Ureter (tissue), 1 donor: Measurements from ENCODE around the gene INPP5K. TPM values are rescaled to one million over a fixed set of nuclear protein-coding genes. Genes with fewer than 3 reads are reported as not detected.
"Not testable (repeated sequence)": the region's sequence is repeated elsewhere in the genome, so short reads cannot be mapped to it uniquely, and the experiment has no call there.

ENCODE experiments used
- DNase-seq: peaks from one replicate; pipeline ENCODE4 v3.0.0-alpha.2; 2020; ENCODE audit warnings: low spot score
- total RNA-seq: library from RNA; stranded (reverse); gene quantifications from one replicate; pipeline ENCODE4 v1.2.4, GENCODE V29; 2023
- donor health status: DM: yes; HTN: yes; CAD: no.

Gene INPP5K
- 50.7 TPM for total RNA-seq

DNA sequence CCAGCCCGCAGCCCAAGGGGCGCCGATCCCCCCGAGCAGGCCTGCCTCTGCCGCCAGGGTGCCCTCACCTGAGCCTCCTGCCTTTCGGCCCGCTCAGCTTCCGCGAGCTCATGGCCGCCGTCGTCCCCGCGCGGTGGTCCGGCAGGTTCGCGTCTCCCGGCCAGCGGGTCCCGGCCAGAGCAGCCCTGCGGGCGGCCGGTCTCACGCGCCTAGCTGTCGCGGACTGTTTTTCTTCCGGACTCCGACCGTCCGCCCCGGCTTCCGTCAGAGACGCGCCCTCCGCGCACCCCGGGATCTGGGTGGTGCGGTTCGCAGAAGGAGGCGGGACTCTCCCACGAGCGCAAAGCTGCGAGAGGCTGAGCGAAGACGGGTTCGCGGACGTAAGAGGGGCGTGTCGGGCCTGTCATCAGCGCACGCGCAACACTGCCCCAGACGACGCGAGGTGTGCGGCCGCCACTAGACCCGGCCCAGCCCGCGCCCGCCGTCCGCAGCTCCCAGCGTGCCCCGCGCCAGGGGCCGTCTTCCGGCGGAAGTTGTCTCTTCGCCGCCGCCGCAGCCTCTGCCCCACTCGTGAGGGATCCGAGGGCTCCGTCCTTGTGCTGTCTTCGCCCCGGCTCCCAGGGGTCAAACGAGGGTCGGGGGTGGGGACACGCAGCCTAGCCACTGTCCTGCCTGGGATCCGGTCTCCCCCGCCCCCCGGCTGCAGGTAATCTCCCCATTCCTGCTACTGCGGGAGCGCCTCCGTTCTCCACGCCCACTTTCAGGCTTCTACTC, at the start of gene INPP5K:
INPP5K (minus strand) TSS at position 225 of the 774 bp plus-strand sequence; CDS start at position 112, 113 bp downstream.
- DNase-seq, result peak; percentile 98

DNA sequence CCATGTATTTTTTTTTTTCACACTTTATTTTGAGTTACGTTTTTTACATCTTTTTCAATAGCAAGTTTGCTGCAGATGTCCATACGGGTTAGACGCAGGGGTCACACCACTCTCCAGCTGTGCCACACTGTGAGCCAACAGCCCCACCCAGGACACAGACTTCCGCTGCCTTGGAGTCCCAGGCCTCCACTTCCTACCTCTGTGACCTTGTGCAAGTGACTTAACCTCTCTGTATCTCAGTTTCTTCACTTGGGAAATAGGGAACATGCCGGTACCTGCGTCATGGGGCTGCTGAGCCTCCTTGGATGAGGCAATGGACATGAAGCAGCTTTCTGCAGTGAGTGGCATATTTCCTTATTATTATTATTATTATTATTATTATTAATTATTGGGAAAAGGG, 49.5 kb upstream of the INPP5K start:
- DNase-seq, result no peak

DNA sequence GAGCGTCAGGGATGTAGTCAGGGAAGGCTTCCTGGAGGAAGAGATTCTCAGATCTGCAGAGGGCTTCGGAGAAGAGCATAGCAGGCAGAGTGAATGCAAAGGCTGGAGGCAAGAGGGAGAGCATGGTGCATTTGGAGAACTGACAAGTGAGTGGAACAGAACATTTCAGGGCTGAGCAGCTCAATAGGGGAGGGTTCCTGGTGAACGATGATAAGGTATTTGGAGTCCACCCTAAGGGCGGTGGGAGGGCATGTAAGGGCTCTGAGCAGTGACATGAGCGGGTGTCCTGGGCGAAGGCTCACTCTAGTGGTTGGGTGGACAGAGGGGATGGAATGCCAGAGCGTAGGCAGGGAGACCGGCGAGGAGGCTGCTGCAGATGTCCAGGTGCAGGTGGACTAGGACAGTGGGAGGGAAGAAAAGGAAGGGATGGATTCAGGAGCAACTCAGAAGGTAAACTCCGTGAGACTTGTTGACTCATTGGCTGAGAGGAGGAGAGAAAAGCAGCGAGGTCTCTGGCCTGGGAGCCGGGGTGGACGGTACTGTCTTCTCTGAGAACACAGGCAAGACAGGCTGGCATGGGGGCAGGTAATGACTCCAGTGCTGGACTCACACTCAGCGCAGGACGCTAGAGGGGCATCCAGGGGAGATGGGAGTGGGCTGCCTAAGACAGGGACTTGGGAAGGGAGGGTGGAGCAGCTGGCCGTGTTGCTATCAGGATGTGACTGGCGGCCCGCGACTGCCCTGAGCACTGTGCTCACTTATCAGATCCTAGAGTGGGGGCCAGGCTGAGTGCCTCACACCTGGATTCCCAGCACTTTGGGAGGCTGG, 47.6 kb upstream of the INPP5K start:
- no peak for DNase-seq

DNA sequence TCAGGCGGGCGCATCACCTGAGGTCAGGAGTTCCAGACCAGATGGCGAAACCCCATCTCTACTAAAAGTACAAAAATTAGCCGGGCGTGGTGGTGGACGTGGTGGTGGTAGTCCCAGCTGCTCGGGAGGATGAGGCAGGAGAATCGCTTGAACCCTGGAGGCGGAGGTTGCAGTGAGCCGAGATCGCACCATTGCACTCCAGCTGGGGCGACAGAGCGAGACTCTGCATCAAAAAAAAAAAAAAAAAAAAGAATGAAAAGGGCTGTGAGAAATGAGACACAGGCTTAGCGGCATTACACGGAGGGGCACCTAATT, 47.0 kb upstream of the INPP5K start:
- DNase-seq, result not testable (repeated sequence)

DNA sequence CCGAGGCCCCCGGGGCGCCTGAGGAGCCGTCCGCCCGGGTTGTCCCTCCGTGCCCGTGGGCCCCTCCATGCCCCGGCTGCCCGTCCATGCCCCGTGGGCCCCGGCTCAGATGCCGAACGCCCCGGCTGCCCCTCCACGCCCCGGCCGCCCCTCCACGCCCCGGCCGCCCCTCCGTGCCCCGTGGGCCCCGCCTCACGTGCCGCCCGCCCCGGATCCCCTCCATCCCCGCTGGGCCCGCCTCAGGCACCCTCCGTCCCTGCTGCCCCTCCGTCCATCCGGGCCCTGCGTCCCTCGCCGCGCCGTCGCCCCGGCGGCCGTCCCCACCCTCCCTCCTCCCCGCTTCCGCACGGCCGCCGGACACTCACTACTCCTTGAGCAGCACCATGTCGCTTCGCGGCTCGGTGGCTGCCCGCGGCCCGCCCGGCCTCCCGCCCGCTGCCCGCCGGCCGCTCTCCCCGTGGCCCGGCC, 45.8 kb upstream of the INPP5K start:
- no peak for DNase-seq

DNA sequence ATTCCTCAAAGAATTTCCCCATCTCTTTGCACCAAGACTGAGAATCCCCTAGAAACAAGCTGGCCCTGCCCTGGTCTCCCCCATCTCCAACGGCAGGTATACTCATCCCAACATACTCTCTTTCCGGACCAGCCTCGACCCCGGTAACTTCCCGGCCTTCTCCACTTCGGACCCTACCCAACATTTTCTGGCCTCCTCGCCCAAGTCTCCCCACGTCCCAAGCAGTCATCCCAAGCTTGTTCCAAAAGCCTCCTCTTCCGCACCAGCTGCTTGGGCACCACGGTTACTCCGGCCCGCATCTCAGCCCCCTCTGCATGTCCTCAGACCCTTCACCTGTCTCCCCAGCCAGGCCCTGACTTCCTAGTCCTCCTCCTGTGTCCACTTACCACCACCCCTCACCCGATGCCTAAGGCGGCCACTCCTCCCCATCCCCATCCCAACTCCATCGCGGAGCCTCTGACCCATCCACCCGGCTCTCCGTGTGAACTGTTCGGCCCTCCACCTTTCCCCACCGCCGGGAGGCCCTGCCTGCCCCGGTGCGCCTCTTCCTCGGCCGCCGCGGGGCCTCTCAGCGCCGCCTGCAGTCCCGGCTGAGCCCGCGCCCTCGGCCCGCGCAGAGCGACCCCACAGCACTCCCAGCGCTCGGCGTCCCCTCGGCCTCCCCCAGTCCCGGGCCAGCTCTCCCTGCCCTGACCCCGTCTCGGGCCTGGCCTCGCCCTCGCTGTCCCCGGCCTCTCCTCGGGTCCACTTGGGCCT, 45.2 kb upstream of the INPP5K start:
- DNase-seq, result no peak

DNA sequence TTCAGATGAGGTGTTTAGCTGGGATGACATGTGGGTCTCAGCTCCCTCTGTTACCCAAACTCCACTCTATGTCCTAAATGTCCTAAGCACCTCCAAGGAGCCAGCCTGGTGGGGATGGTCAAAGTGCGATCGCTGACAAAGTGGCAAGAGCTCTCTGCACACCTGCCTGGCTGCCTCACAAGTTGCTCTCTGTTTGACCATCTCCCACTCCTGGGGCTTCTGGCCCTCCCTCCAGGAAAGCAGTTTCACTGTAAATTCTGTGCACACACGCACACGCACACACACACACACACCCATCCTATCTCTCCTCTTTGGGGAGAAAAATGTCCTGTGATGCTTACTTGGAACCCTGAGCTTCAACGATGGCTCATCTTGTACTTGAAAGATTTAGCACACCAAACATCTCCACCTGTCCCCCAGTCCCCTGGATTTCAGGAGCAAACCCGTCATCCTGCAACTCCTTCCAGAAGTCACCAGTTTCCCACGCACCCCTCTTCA, 44.5 kb upstream of the INPP5K start:
- DNase-seq, result no peak

DNA sequence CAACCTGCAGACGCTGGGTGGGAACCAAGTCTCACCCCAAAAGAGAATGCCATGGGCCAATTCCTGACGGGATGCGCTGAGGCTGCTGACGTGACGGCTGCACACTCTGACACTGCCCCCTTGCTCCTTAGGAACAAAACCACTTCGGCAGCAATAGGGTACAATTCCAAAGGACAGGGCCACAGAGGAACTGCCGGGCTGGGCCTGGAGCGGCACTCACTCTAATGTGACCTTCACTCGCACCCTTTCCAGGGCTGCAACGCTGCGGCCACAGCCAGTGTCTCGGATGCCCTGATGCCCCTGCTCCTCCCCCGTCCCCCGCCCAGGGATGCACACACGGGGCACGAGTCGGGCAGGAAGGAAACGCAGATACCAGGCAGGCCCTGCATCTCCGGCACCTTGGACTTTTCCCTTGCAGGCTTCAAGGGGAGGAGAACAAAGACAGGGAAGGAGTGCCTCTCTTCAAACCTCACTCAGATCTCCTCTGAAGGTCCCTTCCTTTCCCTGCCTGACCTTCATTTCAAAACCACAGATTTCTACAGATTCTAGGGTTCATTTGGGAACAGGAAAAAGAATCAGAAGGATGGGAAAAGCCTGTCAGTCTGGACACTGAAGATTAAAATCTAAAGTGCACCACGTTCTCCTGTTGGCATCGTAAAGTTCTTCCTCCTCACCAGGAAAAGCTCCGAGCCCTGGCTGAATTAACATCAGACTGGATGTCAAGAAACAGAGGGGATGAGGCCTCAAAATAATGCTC, 43.9 kb upstream of the INPP5K start:
- no peak for DNase-seq

DNA sequence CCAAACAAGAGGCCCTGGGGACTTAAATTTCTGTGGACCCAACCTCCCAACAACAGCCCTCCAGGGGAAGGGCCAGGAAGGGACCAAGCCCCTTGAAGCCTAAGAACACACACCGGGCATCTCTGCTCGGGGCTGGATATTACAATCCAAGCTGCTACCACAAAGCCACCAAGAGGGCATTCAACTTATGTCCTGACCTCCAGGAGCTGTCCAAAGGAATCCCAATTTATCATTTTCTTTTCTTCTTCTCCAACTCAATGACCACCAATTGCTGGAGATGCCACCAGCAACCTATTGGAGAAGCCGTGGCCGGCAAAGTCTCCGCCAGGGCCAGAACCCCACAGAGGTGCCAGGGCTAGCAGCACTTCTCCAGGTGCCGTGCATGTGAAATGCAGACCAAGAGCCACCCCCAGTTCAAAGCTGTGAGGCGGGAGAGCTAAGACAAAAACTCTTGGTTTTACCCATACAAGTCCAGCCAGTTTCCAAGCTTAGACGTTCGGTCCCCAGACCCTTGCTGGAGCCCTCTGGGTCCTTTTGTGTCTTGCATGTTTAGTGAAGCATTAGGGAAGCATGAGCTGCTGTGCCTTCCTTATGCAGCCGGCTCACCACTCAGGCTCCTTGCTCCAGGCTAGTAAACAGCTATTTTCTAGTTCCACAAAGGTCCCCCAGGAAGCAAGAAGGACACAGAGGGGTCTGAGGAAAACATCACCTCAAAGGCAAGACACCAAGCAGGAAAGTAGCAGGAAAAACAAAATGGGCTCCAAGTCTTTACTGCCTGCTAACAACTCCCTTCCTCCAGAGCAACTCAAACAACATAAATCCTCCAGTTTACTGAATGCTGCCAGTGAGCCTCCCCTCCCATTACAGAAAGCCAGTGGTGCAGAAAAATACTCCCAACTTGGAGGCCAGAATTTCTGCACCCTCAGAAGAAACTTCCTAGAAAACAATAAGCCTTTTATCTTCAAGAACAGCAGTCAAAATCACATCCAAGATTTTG, 42.9 kb upstream of the INPP5K start:
- DNase-seq, result no peak

DNA sequence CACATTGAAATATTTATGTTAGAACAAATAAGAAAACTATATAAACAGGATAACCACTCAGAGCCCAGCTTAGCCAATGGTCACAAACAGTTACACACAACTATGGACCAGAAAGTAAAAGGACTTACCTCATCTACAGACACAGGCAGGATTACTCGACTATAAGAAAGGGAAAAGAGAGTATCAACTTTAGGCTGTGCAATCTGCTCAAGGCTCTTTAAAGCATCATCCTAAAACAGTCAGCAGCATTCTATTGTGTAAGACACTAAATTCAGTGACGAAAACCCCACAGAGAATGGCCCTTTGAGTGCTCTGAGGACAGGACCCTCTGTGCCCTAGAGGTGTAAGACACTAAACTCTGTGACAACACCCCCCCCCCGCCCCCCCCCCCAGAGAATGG, 42.0 kb upstream of the INPP5K start:
- DNase-seq, result no peak

DNA sequence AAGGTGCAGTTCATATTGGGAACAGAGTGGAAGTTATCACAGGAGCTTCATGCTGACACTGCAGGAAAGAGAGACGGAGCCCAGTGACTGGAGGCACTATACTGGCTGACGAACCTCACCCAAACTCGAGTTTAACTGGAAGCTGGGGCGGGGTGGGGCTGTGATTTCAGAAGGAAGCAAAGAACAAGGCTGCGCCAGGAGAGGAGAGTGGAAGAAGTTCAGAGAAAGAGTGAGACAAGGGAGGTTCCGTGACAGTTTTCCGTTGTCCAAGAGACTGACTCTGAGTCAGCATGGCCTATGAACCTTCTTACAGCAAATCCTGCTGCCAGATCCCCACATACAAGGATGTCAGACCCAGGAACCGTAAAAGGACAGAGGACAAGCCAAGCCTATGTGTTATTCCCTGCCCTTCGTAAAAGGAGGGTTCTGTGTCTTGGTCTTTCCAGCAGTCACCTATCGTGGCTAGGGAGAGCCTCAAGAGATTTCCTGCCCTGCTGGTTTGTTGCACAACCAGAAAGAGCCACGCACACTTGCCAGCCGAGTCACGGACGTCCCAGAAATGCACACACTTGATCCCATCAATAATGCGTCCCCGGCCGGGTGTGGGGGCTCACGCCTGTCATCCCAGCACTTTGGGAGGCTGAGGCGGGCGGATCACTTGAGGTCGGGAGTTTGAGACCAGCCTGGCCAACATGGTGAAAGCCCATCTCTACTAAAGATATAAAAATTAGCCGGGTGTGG, 41.1 kb upstream of the INPP5K start:
- DNase-seq, result no peak

DNA sequence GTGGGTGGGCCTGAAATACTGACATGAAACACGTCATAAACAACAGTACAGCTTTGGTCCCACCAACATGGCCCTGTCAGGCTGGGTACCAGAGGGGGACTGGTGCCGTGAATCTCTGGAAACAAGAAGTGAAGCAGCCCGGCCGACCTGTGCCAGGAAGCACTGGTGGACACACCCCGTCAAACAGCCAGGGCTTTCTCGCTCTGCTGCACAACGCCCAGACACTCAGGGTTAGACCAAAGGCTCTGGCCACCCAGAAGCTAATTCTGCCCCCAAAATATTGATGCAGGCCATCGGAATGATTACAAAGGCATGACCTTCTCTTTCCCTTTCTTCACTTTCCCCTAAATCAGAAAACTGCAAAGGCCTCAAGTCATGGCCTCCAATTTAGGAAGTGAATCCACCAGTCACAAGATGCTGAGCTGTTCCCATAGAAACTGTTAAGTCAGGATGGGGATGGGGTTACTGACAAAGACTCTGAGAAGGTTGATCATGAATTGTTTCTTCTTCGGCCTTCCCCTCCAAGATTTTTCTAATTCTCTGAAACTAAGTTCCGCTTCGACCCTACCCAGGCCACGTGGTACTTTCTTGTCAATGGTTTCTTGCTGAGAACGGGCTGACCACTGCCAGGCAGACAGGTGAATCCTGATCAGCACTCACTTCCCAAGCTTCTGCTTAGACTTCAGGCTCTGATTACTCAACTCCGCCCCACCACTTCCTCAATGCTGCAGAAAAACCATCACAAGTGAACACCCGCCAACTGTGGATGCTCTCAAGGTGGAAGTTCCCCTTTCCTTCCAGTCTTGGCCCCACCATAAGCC, 39.4 kb upstream of the INPP5K start:
- no peak for DNase-seq

DNA sequence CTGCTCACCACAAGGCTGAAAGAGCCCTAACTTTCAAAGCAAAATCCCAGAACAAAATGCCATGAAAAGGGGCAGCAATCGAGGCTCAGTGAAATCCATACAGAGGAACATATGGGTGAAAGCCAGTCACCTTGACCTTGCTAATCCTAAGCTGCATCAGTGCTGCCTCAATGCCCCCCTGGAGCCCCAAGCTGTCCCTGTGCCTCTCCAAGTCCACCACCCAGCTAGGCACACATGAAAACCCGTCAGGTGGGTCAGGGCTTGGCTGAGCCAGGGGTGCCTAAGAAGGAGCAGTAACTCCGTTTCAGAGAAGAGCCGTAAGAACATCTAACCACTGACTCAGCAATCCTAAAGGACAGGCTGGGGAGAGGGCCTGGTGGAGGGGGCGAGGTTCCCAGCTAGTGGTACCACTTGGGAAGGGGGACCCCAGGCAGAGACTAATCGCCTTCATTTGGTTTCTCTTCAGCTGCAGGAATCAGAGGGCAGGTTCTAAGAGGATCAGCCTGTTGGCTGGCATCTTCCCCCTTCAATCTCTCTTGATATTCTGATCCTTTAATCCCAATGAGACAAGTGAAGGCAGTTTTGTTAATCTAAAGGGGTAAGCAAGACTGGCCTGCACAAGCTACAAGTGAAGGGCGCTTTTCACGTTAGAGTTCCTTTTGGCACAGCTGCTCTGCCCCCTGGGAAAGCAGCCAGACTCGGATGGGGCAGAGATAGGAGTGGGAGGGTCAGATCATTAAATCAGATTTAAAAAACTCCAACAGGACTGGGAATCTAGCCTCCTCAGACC, 38.5 kb upstream of the INPP5K start:
- DNase-seq, result no peak

DNA sequence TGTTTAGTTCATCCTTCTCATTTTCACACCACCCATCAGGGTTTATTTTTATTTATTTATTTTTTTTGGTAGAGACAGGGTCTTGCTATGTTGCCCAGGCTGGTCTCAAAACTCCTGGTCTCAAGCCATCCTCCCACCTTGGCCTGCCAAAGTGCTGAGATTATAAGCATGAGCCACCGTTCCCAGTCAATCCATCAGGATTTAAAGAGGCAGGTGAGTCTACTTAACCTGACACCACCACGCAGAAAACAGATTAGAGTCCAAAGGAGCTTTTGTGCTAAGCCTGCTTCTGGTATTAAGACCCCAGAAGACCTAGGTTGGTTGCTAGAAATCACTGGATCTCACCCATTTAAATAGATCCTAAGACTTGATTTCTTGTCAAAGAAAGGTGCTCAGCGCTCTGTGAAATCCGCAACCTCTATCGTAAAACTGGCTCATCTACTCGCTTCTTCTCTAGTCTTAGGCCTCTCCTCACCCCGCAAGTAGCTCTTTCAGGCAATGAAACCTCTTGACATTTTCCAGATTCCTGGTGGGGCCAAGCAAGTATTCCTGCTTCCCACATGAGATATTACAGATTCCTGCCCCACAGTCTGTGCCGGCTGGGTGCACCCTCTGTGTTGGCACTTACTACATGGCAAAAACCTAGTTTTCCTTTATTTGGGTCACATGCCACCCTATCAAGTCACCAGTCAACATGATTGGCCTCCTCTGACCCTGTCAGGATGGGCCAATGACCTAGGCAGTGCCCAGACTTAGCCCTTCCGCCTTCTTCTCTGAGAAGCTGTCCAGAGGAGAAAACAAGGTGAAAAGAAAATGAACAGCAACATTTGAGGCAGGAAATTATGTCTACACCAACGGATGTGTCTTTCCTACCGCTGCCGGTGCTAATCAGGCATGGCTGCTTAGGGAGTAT, 37.2 kb upstream of the INPP5K start:
- no peak for DNase-seq

DNA sequence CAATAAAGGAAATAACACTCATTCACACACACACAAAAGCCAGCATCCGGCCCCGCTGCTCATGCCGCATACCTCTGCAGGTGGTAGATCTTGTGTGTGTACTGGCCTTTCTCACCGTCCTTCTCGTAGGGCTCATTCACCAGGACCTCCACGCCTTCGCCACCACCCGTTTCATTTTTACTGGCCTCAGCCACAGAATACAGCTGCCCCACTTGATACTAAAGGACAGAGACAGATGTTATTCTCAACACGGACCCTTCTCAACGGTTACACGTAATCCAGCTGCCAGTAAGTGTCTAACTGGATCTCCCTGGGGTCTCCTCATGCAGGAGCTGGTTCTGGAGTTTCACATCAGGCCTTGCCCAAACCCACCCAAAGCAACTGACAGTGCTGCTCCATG, 36.5 kb upstream of the INPP5K start:
- no peak for DNase-seq

DNA sequence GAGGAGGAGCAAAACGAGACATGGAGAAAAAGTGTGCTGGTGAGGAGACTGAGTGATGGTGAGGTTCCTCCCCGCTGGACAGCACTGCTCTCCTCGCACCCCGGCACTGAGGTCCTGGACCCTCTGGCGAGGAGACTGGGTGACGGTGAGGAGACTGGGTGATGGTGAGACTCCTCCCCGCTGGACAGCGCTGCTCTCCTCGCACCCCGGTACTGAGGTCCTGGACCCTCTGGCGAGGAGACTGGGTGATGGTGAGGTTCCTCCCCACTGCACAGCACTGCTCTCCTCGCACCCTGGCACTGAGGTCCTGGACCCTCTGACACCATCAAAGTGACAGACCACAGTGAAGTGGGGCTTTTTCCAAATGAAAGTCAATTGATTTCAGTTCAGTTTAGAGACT, 35.3 kb upstream of the INPP5K start:
- DNase-seq, result no peak

DNA sequence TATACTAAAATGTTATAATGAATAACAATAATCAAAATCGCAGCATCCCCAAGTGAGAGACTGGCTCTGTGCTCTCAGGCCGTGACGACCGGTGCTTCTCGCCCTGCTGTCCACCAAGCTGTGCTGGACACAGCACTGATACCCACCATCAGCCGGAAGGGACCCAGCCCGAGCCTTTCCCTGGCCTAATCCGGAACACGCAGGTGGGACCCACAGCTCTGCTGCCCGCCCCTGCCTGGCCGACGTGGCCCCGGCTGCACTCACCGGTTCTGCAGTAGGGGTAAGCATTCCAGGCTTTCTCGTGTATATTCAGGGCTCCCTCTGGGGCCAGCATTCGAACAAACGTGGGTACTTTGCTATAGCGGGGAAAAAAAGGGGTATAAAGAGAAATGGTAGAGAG, 31.6 kb upstream of the INPP5K start:
- no peak for DNase-seq
